ENCODE measurements around the gene KCNN2.

KCNN2 gene

GRCh38 chr5:114335391-114335790, 26.5 kb upstream of the KCNN2 start:
- no peak overlapping the region for H3K4me3 ChIP-seq (ENCODE audit: low read length)
- no peak for TF ChIP-seq CTCF (IDR thresholded peaks at IDR 0.05; ENCODE audit: insufficient read depth, low read depth, low read length, missing control alignments)
- DNase-seq (ENCODE audit: low read depth): no peak

- DNase-seq (ENCODE audit: low read depth): no peak
- H3K4me3 ChIP-seq (ENCODE audit: low read length): no peak overlapping the region
- no peak for TF ChIP-seq CTCF (IDR thresholded peaks at IDR 0.05; ENCODE audit: insufficient read depth, low read depth, low read length, missing control alignments)
These were observed 22.8 kb upstream of the KCNN2 start for GRCh38 chr5:114339108-114339507.

- TF ChIP-seq CTCF (IDR thresholded peaks at IDR 0.05; ENCODE audit: insufficient read depth, low read depth, low read length, missing control alignments): no peak
- no peak overlapping the region for H3K4me3 ChIP-seq (ENCODE audit: low read length)
- no peak for DNase-seq (ENCODE audit: low read depth)
These were observed 15.7 kb upstream of the KCNN2 start for GRCh38 chr5:114346181-114346580.

- no peak overlapping the region for H3K4me3 ChIP-seq (ENCODE audit: low read length)
- TF ChIP-seq CTCF (IDR thresholded peaks at IDR 0.05; ENCODE audit: insufficient read depth, low read depth, low read length, missing control alignments): no peak
These were observed 6.6 kb upstream of the KCNN2 start for GRCh38 chr5:114355086-114355830.

GRCh38 chr5:114358329-114358728, 3.5 kb upstream of the KCNN2 start:
- no peak for TF ChIP-seq CTCF (IDR thresholded peaks at IDR 0.05; ENCODE audit: insufficient read depth, low read depth, low read length, missing control alignments)
- H3K4me3 ChIP-seq (ENCODE audit: low read length): no peak overlapping the region
- DNase-seq (ENCODE audit: low read depth): no peak

More at GRCh38 chr5:114355086-114355830, 6.6 kb upstream of the KCNN2 start:
- no peak for DNase-seq (ENCODE audit: low read depth)

- TF ChIP-seq CTCF (IDR thresholded peaks at IDR 0.05; ENCODE audit: insufficient read depth, low read depth, low read length, missing control alignments): no peak
- no peak overlapping the region for H3K4me3 ChIP-seq (ENCODE audit: low read length)
- no peak for DNase-seq (ENCODE audit: low read depth)
These were observed 1.5 kb upstream of the KCNN2 start for GRCh38 chr5:114360357-114360756.
